OCI-LY1 (cell line): ENCODE results near the gene ZNF808.

Experiments
- CTCF ChIP-seq: fragments of 200-600 bp; sonication (generic), shearing (Covaris generic); IDR thresholded peaks from 2 replicates; pipeline ENCODE4 v1.5.1; 2017; ENCODE audit warnings: mild to moderate bottlenecking, antibody characterized with exemption, low read length, moderate library complexity, mixed read lengths
- EZH2 ChIP-seq: fragments of 200-600 bp; sonication (generic), shearing (Covaris generic); IDR thresholded peaks from 2 replicates; pipeline ENCODE4 v1.8.0; 2017; ENCODE audit warnings: borderline replicate concordance, mixed run types, mild to moderate bottlenecking, antibody characterized with exemption, low read length, moderate library complexity, mixed read lengths

- no peak for TF ChIP-seq EZH2
- TF ChIP-seq CTCF: no peak
These were observed 3.4 kb upstream of the ZNF808 start for GRCh38 chr19:52524086-52524485.
